Smooth muscle cell (in vitro differentiated cells): ENCODE results near the gene GRID2. TPM values are rescaled to one million over a fixed set of nuclear protein-coding genes. Genes with fewer than 3 reads are reported as not detected.

Experiments used
- DNase-seq: peaks from one replicate; lab custom pipeline; 2025; ENCODE audit not compliant: unreplicated experiment; lab: John Stamatoyannopoulos, UW
- H2AFZ ChIP-seq: fragments of 200-600 bp; sonication (generic); 2 replicates; pipeline ENCODE4 v1.6.0; 2016; ENCODE audit warnings: antibody characterized with exemption, low read depth, mild to moderate bottlenecking
- H3F3A ChIP-seq: fragments of 200-600 bp; sonication (generic); 2 replicates; pipeline ENCODE4 v1.6.0; 2017; ENCODE audit warnings: antibody characterized with exemption, low read depth
- H3K27ac ChIP-seq: fragments of 200-600 bp; sonication (generic); 2 replicates; pipeline ENCODE4 v1.5.1; 2016; ENCODE audit warnings: low read depth, mild to moderate bottlenecking
- H3K27me3 ChIP-seq: fragments of 200-600 bp; sonication (generic); 2 replicates; pipeline ENCODE4 v1.6.1; 2016; ENCODE audit warnings: low read depth, mild to moderate bottlenecking
- H3K36me3 ChIP-seq: fragments of 200-600 bp; sonication (generic); 2 replicates; pipeline ENCODE4 v1.5.1; 2016; ENCODE audit warnings: low read depth
- H3K4me1 ChIP-seq: fragments of 200-600 bp; sonication (generic); 2 replicates; pipeline ENCODE4 v1.5.1; 2016; ENCODE audit warnings: low read depth
- H3K4me2 ChIP-seq: fragments of 200-600 bp; sonication (generic); 2 replicates; pipeline ENCODE4 v1.6.0; 2016; ENCODE audit warnings: mild to moderate bottlenecking
- H3K4me3 ChIP-seq: fragments of 200-600 bp; sonication (generic); 2 replicates; pipeline ENCODE4 v1.5.1; 2016; ENCODE audit warnings: mild to moderate bottlenecking
- H3K79me2 ChIP-seq: fragments of 200-600 bp; sonication (generic); 2 replicates; pipeline ENCODE4 v1.6.0; 2016; ENCODE audit warnings: low read depth, mild to moderate bottlenecking
- H3K9ac ChIP-seq: fragments of 200-600 bp; sonication (generic); 2 replicates; pipeline ENCODE4 v1.6.0; 2016; ENCODE audit warnings: low read depth
- H3K9me3 ChIP-seq: fragments of 200-600 bp; sonication (generic); replicated peaks from 2 replicates; pipeline ENCODE4 v1.5.1; 2016; ENCODE audit warnings: low read depth
- H4K20me1 ChIP-seq: fragments of 200-600 bp; sonication (generic); 2 replicates; pipeline ENCODE4 v1.6.0; 2016; ENCODE audit warnings: low read depth
- CTCF ChIP-seq: fragments of 200-600 bp; sonication (generic); IDR thresholded peaks from 2 replicates; pipeline ENCODE4 v1.5.1; 2017; ENCODE audit warnings: borderline replicate concordance, mild to moderate bottlenecking, antibody characterized with exemption; ENCODE audit not compliant: insufficient read depth, poor library complexity, severe bottlenecking
- WGBS: methylation state at CpG from one replicate; pipeline ENCODE4 v1.1.7; 2016; ENCODE audit warnings: low lambda C conversion rate; 5-methylcytosine and 5-hydroxymethylcytosine counted together
- polyA plus RNA-seq: library from polyadenylated mRNA; unstranded; fragments of >200 nt; fragmentation: Nextera tagmentation; extraction: Ambion mirVana; gene quantifications from 2 replicates; pipeline ENCODE4 v1.2.1, GENCODE V29; 2016
- total RNA-seq: library from RNA; depleted of rRNA; stranded (reverse); fragments of >200 nt; gene quantifications from 2 replicates; pipeline ENCODE4 v1.2.3, GENCODE V29; 2014

The GRID2 gene
- total and polyA plus RNA-seq, 2 experiments from 2014 or later, result 1.2 TPM; not detected in 1

DNA sequence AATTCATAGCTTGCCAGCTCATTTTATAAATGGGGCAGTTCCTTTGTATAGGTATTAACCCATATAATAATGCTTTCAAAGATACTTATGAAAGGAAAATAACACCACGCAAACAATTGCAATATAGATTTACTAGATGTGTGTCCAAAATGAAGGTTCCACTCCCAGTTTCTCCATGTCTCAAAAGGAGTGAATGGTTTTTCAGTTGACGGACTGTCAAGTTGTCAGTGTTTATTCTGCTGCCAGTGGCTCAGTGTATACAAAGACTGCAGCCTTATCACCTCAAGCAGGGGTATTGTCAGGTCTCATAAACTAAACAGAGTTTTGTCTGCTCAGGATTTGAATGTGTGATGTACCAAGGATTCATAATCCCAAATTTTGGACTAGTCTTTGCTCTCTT lies 939.5 kb downstream of the GRID2 start:
- no peaks in the 10 kb centered on the region for H3K4me1 ChIP-seq
- H3K79me2 ChIP-seq, result no peaks in the 10 kb centered on the region
- no peak for DNase-seq
- H3K36me3 ChIP-seq, result no peaks in the 10 kb centered on the region
- TF ChIP-seq CTCF, result no peak
- no peak overlapping the region for H3K9ac ChIP-seq
- no peak overlapping the region for H2AFZ ChIP-seq
- no peaks in the 10 kb centered on the region for H3F3A ChIP-seq
- no peaks in the 10 kb centered on the region for H3K27me3 ChIP-seq
- H4K20me1 ChIP-seq, result no peaks in the 10 kb centered on the region
- no peak overlapping the region for H3K4me2 ChIP-seq
- no peaks in the 10 kb centered on the region for H3K9me3 ChIP-seq
- no peak overlapping the region for H3K4me3 ChIP-seq
- H3K27ac ChIP-seq, result no peak overlapping the region
- 89% methylated on average over 2 of the region's 2 CpGs for WGBS

- Histone ChIP-seq H3K9ac (no peak overlapping the region), H3K4me1 (no peaks in the 10 kb centered on the region), H3K36me3 (no peaks in the 10 kb centered on the region), H3F3A (no peaks in the 10 kb centered on the region), H3K79me2 (no peaks in the 10 kb centered on the region), H3K4me3 (no peak overlapping the region), H3K4me2 (no peak overlapping the region), H3K27ac (no peak overlapping the region), H2AFZ (no peak overlapping the region), H4K20me1 (no peaks in the 10 kb centered on the region), H3K9me3 (no peaks in the 10 kb centered on the region), H3K27me3 (no peaks in the 10 kb centered on the region)
- no peak for TF ChIP-seq CTCF
- DNase-seq, result no peak
- 91% methylated on average over 3 of the region's 3 CpGs for WGBS
Observed at GRCh38 chr4:93261207-93261606, 957.4 kb downstream of the GRID2 start.

GRCh38 chr4:93263166-93263565 lies 959.4 kb downstream of the GRID2 start:
- no peaks in the 10 kb centered on the region for H3K36me3 ChIP-seq
- no peaks in the 10 kb centered on the region for H3F3A ChIP-seq

More at GRCh38 chr4:93263166-93263565, 959.4 kb downstream of the GRID2 start:
- H3K4me2 ChIP-seq, result no peak overlapping the region
- H3K9ac ChIP-seq, result no peak overlapping the region
- WGBS, result 89% methylated on average over 1 of the region's 1 CpG
- DNase-seq, result no peak
- H3K9me3 ChIP-seq, result no peaks in the 10 kb centered on the region
- H3K27me3 ChIP-seq, result no peaks in the 10 kb centered on the region
- H3K27ac ChIP-seq, result no peak overlapping the region
- TF ChIP-seq CTCF, result no peak
- H2AFZ ChIP-seq, result no peak overlapping the region
- H3K79me2 ChIP-seq, result no peaks in the 10 kb centered on the region
- no peaks in the 10 kb centered on the region for H4K20me1 ChIP-seq
- no peak overlapping the region for H3K4me3 ChIP-seq
- H3K4me1 ChIP-seq, result no peaks in the 10 kb centered on the region
